Left ventricle myocardium superior (tissue), 1 donor: Measurements from ENCODE around the gene KHDC4. TPM values are rescaled to one million over a fixed set of nuclear protein-coding genes. Genes with fewer than 3 reads are reported as not detected.
A peak's percentile ranks its signal among the peaks of the same experiment; 100 is the strongest.

ENCODE experiments used
- ATAC-seq: fragments of 200-7000 bp; cut with Tn5 transposase; one replicate; pipeline ENCODE4 v1.9.1; 2020; ENCODE audit warnings: mild to moderate bottlenecking, moderate library complexity
- DNase-seq: peaks from one replicate; pipeline ENCODE4 v3.0.0-alpha.2; 2020
- intact Hi-C: fragments of 100-400 bp; cut with micrococcal nuclease; formaldehyde crosslinking; loops from one replicate; pipeline ENCODE4 v1.11.0; 2022
- microRNA-seq: library from miRNA; unstranded; fragments of <30 nt; microRNA quantifications from one replicate; pipeline ENCODE4 v1.2.0, GENCODE V29; 2020; ENCODE audit warnings: borderline number of aligned reads
- total RNA-seq: library from RNA; stranded (reverse); fragmentation: NEBNext Ultra II Directional; extraction: Animal tissue kit (Norgen Biotek cat#: 25700); gene quantifications from one replicate; pipeline ENCODE4 v1.2.1, GENCODE V29; 2021
- donor health status: DM: no; HTN: yes; CAD: no; lungs with severe emphysema.

The KHDC4 gene
- total RNA-seq, 1 donor from 2014 or later: 22.6 TPM

DNA sequence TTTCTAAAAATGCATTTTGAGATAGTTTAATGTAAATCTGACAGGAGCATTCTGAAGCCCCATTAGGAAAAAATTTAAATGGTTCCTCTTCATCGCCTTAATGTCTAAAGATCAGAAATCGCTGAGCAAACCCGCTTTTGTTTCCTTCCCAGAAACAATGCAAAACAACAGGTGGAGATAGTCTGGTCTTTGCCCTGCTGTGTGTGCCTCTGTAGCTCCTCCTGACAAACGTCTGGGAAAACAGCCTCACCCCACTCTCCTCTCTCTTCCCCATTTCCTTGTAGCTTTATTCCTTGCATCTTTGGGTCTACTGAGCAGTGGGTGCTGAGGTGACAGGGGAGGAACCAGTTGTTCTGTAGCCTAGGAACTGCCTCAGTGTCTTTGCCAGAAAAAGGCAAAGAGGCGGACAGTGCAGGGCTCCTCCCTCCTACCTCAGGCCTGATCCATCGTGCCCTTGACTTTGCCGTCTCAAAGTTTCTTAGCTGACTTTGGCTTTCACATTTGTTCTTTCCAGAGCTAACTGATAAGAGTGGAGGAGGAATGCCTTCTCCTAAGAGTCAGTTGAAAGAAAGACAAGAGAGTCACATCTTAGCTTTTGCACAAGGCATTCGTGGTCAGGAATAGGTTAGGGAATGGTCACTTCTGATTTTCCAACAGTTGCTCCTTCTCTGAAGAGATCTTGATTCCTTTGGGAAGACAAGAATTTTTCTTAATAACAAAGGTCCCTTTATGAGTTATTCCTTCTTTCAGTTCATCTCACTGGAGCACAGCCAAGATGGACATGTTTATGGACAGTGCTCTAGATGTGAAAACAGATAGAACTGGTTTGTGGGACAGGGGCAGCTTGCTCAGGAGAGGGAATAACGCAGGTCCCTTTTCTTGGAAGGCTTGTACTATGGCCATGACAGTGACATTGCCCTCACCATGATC is 49.9 kb downstream of the KHDC4 start:
- ATAC-seq: no peak
- intact Hi-C loops: no loop called here
- no peak for DNase-seq

DNA sequence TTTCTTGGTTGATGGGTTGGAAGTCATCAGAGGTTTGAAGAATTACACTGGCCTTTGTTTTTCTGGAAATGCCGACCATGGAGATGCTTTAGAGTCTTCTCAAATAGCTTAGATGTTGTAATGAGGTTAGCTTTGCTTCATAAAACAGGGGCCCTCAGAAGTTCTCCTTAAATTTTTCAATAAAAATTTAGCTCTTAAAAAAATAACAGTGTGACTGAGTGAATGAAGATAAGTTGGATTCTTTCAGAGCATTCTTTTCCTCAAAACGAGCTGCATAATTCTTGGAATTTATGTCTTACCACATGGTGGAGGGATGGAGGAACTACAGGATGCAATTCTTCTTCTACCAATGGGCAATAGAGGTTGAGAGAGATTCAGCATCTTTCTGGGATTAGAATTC is 51.4 kb downstream of the KHDC4 start:
- no peak for DNase-seq
- no peak for ATAC-seq
- intact Hi-C loops: no loop called here

DNA sequence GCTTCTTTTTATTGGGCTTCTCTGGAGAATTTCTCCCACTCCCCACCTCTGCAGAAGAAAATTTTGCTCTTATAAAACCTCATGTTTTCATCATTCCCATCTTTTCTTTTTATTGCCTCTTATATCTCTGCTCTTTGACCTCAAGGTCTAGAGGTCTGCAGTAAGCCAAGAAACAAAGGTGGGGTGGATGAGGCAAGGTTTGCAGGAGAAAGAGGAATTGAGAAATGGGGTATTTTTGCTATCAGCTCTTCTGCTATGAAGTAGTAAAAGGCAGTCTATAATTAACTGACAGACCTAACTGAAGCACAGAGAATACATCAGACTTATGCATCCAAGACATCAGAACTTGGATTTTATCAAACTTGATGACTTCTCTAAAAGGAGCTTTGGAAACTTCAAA is 52.0 kb downstream of the KHDC4 start:
- intact Hi-C loops: no loop called here
- DNase-seq: no peak
- no peak for ATAC-seq

DNA sequence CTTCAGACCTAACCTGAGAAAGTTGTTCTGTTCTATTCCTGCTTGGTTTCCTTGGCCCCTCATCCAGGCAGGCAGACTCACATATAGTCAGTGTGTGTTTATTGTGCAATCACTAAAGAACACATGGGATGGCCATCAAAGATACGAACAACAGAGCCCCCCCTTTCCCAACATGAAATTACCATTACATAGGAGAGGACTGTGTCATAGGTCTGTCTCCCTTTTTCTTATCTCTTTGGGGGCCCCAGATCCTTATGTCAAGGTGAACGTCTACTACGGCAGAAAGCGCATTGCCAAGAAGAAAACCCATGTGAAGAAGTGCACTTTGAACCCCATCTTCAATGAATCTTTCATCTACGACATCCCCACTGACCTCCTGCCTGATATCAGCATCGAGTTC is 53.3 kb downstream of the KHDC4 start:
- DNase-seq (no peak), ATAC-seq (no peak)
- intact Hi-C loops: no loop called here

DNA sequence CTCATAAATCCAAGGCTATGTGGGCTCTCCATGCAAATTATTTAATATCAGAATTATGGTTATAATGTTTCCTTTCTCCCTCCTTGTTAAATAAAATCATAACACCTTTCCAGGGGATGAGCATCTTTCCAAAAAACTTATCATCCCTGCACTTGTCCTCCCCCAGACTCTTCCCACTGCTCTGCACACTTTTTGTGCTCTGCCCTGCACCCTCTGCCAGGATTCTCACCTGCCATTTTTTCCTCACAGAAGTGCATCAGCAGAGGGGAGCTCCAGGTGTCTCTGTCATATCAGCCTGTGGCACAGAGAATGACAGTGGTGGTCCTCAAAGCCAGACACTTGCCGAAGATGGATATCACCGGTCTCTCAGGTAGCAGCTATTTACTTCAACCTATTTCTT is 54.0 kb downstream of the KHDC4 start:
- DNase-seq (no peak), ATAC-seq (no peak)
- intact Hi-C loops: no loop called here

DNA sequence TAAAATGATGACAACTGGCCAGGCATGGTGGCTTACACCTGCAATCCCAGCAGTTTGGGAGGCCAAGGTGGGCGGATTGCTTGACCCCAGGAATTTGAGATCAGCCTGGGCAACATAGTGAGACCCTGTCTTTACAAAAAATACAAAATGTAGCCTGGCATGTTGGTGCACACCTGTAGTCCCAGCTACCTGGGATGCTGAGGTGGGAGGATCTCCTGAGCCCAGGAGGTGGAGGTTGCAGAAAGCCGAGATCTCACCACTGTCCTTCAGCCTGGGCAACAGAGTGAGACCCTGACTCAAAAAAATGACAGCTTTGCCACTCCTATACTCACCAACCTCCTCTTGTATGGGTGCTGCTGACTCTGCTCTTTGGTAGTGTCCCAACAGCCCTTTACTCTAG is 56.3 kb downstream of the KHDC4 start:
- DNase-seq (no peak), ATAC-seq (no peak)
- intact Hi-C loops: no loop called here

DNA sequence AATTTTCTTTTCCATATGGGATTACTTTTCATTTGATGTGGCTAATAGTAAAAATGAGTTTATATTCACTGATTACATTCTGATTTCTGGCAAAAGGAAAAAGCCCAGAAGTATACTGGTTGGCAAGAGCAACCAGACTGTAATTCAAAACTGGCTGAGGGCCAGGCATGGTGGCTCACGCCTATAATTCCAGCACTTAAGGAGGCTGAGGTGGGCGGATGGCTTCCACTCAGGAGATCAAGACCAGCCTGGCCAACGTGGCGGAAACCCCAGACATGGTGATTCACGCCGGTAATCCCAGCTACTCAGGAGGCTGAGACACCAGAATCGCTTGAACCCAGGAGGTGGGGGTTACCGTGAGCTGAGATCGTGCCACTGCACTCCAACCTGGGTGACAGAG is 60.4 kb downstream of the KHDC4 start:
- no peak for DNase-seq
- intact Hi-C loops: no loop called here
- ATAC-seq: no peak

DNA sequence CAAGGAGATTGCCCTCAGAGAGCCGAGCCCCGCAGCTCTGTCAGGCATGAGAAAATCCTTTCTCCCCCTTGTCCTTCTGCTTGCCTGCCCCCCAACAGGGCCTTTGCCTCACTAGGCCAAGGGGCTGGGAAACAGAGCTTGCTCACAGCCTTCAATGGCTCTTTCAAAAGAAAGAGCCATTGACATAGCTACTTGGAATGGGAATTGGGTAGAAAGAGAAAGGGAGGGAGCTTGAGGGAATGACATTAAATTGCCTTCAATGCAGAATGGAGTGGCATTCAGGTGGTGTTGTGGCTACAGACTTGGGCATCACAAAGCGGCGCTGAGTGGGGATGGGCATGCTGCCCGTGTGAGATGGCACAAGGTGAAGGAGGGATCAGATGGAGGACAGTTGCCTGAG is 61.7 kb downstream of the KHDC4 start:
- ATAC-seq (no peak), DNase-seq (no peak)
- intact Hi-C loops: no loop called here

DNA sequence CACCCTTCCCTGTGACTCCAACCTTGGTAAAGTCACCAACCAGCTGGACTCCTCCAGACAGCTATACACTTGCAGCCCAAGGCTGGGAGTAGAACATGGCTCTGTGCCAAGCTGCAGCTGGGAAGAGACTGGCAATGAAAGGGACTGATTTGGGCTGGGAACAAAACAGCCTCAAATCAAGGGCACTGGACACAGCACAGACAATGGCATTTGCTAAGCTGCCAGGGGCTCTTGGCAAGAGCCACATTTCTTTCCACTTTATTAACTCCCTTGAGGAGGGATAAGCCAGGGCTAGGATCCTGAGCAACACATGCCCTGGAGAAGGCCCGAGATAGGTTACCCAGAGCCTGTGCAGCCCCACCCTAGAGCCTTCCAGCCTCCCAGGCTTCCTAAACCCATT is 62.8 kb downstream of the KHDC4 start:
- intact Hi-C loops: no loop called here
- ATAC-seq (peak; percentile 90), DNase-seq (peak; percentile 55)

DNA sequence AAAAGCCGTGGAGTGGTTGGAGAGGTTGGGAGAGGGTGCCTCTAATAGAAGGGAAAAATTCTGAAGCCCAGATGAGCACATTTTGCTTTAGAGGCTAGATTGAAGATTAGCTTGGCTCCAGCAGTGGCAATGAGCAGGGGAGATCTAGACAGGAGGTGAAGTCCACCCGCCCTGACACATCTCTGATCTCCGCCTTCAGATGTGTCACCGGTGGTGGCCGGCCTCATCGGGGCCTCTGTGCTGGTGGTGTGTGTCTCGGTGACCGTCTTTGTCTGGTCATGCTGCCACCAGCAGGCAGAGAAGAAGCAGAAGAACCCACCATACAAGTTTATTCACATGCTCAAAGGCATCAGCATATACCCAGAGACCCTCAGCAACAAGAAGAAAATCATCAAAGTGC is 66.4 kb downstream of the KHDC4 start:
- intact Hi-C loops: no loop called here
- DNase-seq: no peak
- no peak for ATAC-seq

DNA sequence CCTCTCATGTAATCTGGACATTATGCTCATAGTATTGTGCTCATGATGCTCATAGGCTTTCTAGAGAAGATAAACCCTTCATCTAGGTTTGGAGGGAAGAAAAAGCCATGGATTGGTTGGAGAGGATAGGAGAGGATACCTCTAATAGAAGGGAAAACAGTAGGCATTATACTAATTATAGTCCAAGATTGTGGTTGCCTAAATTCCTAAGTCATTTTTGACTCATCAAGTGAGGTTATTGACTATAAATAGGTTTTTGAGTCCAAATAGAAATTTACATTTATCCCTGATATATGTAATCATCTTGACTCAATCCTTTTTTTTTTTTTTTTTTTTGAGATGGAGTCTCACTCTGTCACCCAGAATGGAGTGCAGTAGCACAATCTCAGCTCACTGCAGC is 69.8 kb downstream of the KHDC4 start:
- no peak for DNase-seq
- intact Hi-C loops: no loop called here
- no peak for ATAC-seq

Small RNA genes within 50 kb of the gene (microRNA-seq; reads per million reads assigned to microRNA genes)
- gene MIR6738: not detected

Other genes with a start within 250 kb of the KHDC4 start
- gene YY1AP1, start 245.6 kb downstream of the KHDC4 start, total RNA-seq: 70.5 TPM
- gene DAP3, start 245.3 kb downstream of the KHDC4 start, total RNA-seq: 123 TPM
- gene GON4L, start 77.2 kb downstream of the KHDC4 start, total RNA-seq: 20.3 TPM
- gene SYT11, start 74.8 kb downstream of the KHDC4 start, total RNA-seq: 6.6 TPM
- gene RIT1, start 23.1 kb downstream of the KHDC4 start, total RNA-seq: 18.7 TPM
- not detected for gene RXFP4, start 7.2 kb upstream of the KHDC4 start, total RNA-seq
- 61.2 TPM for gene ARHGEF2, start 44.1 kb upstream of the KHDC4 start, total RNA-seq
- gene SSR2, start 86.5 kb upstream of the KHDC4 start, total RNA-seq: 75.8 TPM
- 33.9 TPM for gene UBQLN4, start 119.4 kb upstream of the KHDC4 start, total RNA-seq
- 65.6 TPM for gene LAMTOR2, start 120.4 kb upstream of the KHDC4 start, total RNA-seq
- not detected for gene RAB25, start 126.7 kb upstream of the KHDC4 start, total RNA-seq
- 0.17 TPM for gene MEX3A, start 148.1 kb upstream of the KHDC4 start, total RNA-seq
- gene LMNA, start 180.3 kb upstream of the KHDC4 start, total RNA-seq: 252 TPM
- 0.69 TPM for gene SEMA4A, start 219.2 kb upstream of the KHDC4 start, total RNA-seq